NCI-H2107 treated with DMSO at 0.1 percent for 48 hours (cell line): Measurements from ENCODE around the gene CD93.

ENCODE experiments used
- DNase-seq: peaks from one replicate; lab custom pipeline; 2025; ENCODE audit not compliant: unreplicated experiment; lab: John Stamatoyannopoulos, UW

CD93 gene

GRCh38 chr20:23061734-23062561 lies 24.2 kb downstream of the CD93 start:
- no peak for DNase-seq

GRCh38 chr20:23061262-23061661 lies 24.9 kb downstream of the CD93 start:
- DNase-seq, result no peak

- DNase-seq, result no peak
Measured at GRCh38 chr20:23060629-23061028, 25.5 kb downstream of the CD93 start.

- DNase-seq, result no peak
Measured at GRCh38 chr20:23059846-23060245, 26.3 kb downstream of the CD93 start.

GRCh38 chr20:23059001-23059400 lies 27.1 kb downstream of the CD93 start:
- no peak for DNase-seq

GRCh38 chr20:23058240-23058639 lies 27.9 kb downstream of the CD93 start:
- no peak for DNase-seq

GRCh38 chr20:23052904-23053303 lies 33.2 kb downstream of the CD93 start:
- DNase-seq, result no peak

GRCh38 chr20:23050847-23051627 lies 35.1 kb downstream of the CD93 start:
- no peak for DNase-seq

GRCh38 chr20:23050076-23050838 lies 35.9 kb downstream of the CD93 start:
- DNase-seq, result no peak

GRCh38 chr20:23049201-23050075 lies 36.7 kb downstream of the CD93 start, which contains the start of gene THBD:
Gene THBD (minus strand): TSS chr20:23049672. CDS start chr20:23049504, 168 bp downstream.
- no peak for DNase-seq

- no peak for DNase-seq
Measured at GRCh38 chr20:23048283-23049200, 37.6 kb downstream of the CD93 start.

GRCh38 chr20:23047738-23048214 lies 38.3 kb downstream of the CD93 start:
- DNase-seq, result peak; percentile 16

GRCh38 chr20:23047001-23047737 lies 39.0 kb downstream of the CD93 start:
- no peak for DNase-seq

- no peak for DNase-seq
Measured at GRCh38 chr20:23046431-23046830, 39.7 kb downstream of the CD93 start.

GRCh38 chr20:23043376-23043775 lies 42.7 kb downstream of the CD93 start:
- DNase-seq, result no peak

GRCh38 chr20:23042270-23042669 lies 43.9 kb downstream of the CD93 start:
- DNase-seq, result no peak

- no peak for DNase-seq
Measured at GRCh38 chr20:23039885-23040508, 46.1 kb downstream of the CD93 start.
